Retinal pigment epithelial cell (primary cell): ENCODE results near the gene GPATCH2.

ENCODE experiments used
- DNase-seq: peaks from one replicate; pipeline ENCODE4 v3.0.0-alpha.2; 2010; ENCODE audit warnings: low read depth
- H3K4me3 ChIP-seq: 2 replicates; pipeline ENCODE4 v1.5.1; 2011; ENCODE audit warnings: mild to moderate bottlenecking, low read length, control low read depth, moderate library complexity
- TF ChIP-seq, protein P1 (sequence below): conservative IDR thresholded peaks from 2 replicates; pipeline ENCODE4 v1.5.1; 2011; ENCODE audit warnings: low read depth, low read length, control low read depth, inconsistent platforms

Gene GPATCH2

GRCh38 chr1:217630711-217631591 lies at the start of gene GPATCH2, which contains the start of gene SPATA17:
Gene GPATCH2 (minus strand): TSS chr1:217631090. CDS start chr1:217630971, 119 bp downstream.
Gene SPATA17 (plus strand): TSS chr1:217631344. CDS start chr1:217631379, 35 bp downstream.
- DNase-seq = peak; percentile 73
- TF ChIP-seq, protein P1, sequence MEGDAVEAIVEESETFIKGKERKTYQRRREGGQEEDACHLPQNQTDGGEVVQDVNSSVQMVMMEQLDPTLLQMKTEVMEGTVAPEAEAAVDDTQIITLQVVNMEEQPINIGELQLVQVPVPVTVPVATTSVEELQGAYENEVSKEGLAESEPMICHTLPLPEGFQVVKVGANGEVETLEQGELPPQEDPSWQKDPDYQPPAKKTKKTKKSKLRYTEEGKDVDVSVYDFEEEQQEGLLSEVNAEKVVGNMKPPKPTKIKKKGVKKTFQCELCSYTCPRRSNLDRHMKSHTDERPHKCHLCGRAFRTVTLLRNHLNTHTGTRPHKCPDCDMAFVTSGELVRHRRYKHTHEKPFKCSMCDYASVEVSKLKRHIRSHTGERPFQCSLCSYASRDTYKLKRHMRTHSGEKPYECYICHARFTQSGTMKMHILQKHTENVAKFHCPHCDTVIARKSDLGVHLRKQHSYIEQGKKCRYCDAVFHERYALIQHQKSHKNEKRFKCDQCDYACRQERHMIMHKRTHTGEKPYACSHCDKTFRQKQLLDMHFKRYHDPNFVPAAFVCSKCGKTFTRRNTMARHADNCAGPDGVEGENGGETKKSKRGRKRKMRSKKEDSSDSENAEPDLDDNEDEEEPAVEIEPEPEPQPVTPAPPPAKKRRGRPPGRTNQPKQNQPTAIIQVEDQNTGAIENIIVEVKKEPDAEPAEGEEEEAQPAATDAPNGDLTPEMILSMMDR = peak; percentile 32
- peak within 1 kb of the TSS; percentile 90 for H3K4me3 ChIP-seq

- TF ChIP-seq, protein P1 = no peak
- no peak overlapping the region for H3K4me3 ChIP-seq
- no peak for DNase-seq
Measured at GRCh38 chr1:217674028-217674729, 43.3 kb upstream of the GPATCH2 start.

GRCh38 chr1:217673387-217673786 lies 42.5 kb upstream of the GPATCH2 start:
- H3K4me3 ChIP-seq = no peak overlapping the region

DNA sequence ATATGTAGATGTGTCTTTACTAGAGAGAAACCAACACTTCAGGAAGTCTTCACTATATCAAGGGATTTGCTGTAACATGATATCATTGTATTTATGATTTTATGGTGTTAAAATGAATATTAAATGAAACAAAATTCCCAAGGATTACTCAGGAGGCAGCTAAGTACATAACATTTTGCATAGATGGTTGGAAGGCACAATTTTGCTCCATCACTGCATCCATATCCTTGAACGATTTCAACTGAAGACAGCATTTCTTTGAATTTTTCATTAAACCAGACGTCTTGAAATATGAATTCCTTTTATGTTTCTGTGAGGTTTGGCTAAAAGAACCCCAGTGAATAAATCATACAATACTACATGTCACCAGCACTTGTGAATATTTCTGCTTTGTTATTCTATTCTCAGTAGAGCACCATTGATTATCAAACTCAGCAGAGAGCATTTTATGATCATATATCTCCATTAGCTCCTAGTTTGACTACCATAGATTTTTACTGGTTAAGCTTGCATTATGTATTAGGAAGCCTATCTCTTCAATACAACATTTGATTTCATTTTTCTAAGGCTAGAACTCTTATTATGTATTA lies 37.6 kb upstream of the GPATCH2 start:
- no peak for DNase-seq
- TF ChIP-seq, protein P1 = no peak
- no peak overlapping the region for H3K4me3 ChIP-seq

More at GRCh38 chr1:217673387-217673786, 42.5 kb upstream of the GPATCH2 start:
- TF ChIP-seq, protein P1 = no peak
- DNase-seq = no peak

DNA sequence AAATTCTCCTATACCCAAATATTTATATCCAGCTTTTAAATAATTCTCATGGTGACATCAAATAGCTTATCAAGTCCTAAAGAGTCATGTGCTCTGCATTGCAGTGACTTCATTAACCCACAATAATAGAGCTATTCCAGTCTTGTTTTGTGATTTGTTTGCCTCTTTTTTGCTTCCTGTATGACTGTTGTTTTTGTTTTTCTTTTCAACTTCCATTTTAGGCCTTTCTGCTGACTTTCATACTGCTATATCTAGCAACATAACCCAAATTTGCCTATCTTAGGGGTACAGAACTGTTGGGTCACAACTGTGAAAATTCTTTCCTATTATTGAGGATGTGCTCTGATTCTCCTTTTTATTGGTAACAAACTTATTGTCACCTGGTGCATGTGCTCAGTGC lies 30.5 kb upstream of the GPATCH2 start:
- TF ChIP-seq, protein P1 = no peak
- no peak for DNase-seq
- no peak overlapping the region for H3K4me3 ChIP-seq

DNA sequence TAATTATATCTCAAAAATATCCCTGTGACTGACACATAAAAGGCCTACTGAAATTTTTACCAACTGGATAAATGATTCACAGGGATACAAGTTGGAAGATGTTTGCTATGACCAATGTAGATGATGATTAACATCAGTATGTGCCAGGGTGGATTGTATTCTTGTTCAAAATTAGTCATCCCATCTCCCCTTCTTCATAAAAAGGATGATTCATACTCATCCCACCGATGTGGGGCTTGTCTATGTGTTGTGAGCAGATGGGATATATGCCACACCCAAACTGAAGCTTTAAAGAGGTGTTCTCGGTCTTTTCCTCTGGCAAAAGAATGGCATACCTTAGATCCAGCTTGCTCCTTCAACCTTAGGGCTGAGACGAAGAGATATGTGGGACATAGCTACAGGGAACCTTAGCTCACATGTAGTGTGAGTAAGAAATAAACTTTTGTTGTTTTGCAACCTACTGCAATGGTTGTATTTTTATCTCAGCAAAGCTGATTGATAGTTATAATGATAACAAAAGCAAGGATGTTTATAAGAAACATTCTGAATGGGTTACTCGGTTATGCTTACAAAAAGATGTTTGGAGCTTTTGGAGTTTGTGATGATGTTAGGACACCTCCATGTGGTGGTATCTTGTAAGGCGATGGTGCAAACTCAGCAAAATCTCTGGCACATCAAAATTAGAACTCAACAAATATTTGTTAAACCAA lies 29.6 kb upstream of the GPATCH2 start:
- TF ChIP-seq, protein P1 = peak; percentile 40
- DNase-seq = no peak
- H3K4me3 ChIP-seq = no peak overlapping the region
